GM18517 (cell line): ENCODE results near the gene GSTK1.
A peak's percentile ranks its signal among the peaks of the same experiment; 100 is the strongest.
"Not testable (repeated sequence)": the region's sequence is repeated elsewhere in the genome, so short reads cannot be mapped to it uniquely, and the experiment has no call there.

Experiments used
- ATAC-seq: cut with Tn5 transposase; IDR thresholded peaks from one replicate; pipeline ENCODE4 v1.9.1; 2021; ENCODE audit warnings: mild to moderate bottlenecking, moderate library complexity; ENCODE audit not compliant: unreplicated experiment

The GSTK1 gene

DNA sequence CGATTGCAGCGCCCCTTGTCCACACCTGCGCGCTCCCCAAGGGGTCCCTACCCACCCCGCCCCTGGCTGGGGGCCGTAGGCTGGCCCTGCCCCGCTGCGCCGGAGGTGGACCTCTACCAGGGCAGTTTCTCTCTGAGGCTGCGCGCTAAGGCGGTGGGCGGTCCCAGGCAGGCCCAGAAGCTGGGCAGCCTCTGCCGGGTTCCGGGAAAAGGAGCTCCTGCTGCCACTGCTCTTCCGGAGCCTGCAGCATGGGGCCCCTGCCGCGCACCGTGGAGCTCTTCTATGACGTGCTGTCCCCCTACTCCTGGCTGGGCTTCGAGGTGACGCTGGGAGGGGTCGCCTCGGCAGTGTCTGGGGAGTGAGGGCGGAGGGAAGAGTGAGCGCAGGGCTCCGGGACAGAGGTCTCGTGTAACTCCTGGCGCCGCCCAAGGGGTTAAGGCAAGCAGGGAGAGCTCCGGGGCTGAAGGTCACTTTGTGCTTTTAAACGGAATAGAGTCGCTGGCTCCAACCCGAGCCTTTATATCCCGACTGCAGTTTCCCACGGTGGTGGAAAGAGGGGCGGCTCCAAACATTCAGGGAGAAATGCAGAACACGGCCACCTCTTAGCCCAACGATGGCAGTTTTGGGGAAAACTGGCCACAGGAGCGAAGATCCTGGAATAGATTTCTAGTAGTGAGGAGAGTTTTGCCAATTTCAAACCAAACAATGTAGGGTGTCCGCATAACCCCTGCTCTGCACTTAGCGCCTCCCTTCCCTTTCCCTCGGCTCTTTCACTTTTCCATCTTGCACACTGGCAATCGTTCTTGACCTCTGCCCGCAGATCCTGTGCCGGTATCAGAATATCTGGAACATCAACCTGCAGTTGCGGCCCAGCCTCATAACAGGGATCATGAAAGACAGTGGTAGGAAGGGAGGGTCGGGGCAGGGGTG lies at the start of gene GSTK1:
Gene GSTK1 (plus strand): TSS at position 176 of the 930 bp plus-strand sequence. CDS start 73 bp downstream, at position 249.
- ATAC-seq, result peak; percentile 93

DNA sequence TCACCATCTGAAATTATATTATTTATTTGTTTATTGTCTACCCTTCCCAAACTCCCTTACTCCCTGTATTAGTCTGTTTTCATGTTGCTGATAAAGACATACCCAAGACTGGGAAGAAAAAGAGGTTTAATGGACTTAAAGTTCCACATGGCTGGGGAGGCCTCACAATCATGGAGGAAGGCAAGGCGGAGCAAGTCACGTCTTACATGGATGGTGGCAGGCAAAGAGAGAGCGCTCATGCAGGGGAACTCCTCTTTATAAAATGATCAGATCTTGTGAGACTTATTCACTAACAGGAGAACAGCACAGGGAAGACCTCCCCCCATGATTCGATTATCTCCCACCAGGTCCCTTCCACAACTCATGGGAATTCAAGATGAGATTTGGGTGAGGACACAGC lies 49.8 kb upstream of the GSTK1 start:
- not testable (repeated sequence) for ATAC-seq

DNA sequence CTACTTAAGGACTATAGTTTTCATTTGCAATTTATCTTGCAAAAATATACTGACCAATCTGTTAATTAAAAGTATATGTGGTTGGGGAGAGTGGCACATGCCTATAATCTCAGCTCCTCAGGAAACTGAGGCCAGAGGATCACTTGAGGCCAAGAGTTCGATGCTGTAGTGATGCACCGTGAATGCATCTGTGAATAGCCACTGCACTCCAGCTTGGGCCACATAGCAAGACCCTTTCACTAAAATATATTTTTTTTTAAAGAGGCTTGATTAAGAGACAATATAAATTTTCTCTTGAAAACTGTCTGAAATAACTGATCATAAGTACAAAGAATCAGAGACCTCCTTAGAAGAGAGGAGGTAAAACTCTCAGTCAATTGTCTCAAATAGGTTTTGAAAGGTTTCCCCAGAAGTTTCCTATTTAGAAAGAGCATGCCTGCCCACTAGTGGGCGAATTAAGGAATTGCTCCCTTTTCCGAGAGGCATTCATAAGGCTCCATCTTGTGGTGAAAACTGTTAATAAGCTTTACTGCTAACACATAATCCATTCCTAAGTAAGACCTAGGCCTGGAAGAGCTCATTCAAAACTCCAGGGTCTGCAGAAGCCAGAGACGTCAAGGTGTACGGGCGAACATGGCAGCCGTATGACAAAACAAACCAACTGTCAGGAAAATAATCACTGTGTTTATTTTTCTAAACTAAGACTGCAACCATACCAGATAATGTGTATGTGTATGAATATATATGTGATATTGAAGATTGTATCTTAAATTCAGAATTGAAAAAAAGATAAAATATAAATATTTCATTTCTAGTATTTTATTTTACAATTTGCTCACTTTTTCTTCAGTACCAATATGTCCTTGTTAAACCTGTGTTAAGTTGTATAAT lies 48.2 kb upstream of the GSTK1 start:
- ATAC-seq, result peak; percentile 85

DNA sequence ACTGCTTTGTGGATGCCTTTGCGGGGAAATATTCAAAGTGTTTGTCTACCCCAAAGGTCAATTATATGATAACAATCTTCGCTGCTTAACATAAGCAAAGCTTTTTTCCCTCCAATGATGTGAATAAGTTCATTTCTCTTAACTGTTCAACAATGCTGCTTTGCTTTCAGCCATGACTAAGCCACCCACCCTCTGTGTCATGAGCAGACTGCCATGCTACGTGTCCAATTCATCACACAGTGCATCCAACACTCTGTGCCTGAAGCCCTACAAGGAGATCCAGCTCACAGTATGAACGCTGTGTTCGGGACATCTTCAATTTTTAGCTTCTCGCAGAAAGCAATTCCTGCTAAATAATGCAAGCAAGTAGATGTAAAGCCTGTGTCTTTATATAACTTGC lies 47.1 kb upstream of the GSTK1 start:
- no peak for ATAC-seq

DNA sequence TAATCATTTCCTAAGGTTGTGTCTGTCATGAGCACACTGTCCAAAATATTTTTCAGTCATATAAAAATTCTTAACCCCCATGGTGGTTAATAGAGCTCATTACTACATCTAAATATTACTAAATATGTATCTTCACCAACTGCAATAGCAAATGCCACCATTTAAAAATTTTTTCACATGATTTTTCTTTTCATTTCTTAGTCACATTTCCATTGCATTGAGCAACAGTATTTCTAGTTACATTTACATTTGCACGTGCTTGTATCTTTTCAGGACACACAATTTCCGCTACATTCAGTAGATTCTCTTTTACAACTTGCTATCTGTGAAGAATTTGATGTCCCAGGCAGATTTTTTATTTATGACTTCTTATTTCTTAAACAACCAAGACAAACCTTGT lies 46.6 kb upstream of the GSTK1 start:
- no peak for ATAC-seq

DNA sequence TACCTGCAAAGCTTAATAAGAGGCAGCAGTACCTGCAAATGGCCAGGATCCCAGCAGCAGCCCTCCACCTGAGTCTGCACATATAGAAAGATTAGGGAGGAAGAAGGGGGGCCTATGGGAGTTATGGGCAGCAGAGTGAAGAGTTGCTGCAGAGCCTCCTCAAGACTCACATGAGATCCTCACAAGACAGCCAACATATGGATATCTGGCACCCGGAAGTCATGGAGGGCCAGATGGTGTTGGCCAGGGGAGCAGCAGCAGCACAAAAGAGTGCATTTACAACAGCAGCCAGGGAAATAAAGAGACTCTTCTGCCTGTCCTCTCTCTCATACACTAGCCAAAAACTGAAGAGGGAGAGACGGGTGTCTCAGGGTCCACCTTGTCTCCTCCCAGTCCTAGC lies 45.4 kb upstream of the GSTK1 start:
- no peak for ATAC-seq

DNA sequence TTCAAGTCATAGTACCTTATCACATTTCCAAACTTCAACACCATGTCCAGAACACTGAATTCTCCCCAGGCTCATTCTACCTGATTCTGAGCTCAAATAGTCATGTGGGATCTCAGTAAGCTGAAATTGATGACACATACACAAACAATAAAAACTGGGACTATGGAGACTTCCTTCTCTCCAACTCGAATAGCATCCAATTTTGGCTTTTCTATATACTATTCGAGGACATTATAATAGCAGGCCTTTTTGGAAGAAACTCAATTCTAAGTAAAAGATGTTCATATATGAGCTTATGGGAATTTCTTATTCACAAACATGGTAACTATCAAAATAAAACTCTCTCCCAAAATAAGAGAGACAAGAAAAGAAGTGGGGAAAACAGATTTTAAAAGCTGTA lies 42.0 kb upstream of the GSTK1 start:
- no peak for ATAC-seq

DNA sequence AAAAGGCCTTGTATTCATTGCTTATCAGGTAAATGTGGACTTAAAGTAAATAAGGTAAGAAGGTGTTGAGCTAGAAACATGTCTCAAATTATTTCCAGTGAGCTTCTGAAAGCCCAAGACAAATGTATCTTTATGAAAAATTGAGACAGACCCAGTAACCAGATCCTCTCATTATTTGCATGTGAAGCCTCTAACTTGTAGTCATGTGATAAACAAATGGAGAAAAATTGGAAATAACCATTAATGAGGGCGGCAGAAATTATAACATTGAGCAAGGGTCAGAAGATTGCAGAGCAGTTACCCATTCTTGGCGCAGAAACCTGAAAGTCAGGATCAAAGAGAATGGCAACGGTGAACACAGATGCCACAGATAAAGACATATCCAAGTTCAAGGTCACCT lies 41.5 kb upstream of the GSTK1 start, which contains the start of gene TAS2R40:
Gene TAS2R40 (plus strand): TSS at position 301 of the 400 bp plus-strand sequence. CDS start 42 bp downstream, at position 343.
- no peak for ATAC-seq

DNA sequence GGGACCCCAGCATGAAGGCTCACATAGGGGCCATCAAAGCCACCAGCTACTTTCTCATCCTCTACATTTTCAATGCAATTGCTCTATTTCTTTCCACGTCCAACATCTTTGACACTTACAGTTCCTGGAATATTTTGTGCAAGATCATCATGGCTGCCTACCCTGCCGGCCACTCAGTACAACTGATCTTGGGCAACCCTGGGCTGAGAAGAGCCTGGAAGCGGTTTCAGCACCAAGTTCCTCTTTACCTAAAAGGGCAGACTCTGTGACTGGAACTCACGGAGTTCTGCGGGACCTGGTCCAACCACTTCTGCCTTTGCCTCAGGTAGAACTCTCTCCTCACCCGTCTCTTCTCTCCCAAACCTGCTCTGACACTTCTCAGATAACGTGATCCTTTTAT lies 40.5 kb upstream of the GSTK1 start:
- no peak for ATAC-seq

DNA sequence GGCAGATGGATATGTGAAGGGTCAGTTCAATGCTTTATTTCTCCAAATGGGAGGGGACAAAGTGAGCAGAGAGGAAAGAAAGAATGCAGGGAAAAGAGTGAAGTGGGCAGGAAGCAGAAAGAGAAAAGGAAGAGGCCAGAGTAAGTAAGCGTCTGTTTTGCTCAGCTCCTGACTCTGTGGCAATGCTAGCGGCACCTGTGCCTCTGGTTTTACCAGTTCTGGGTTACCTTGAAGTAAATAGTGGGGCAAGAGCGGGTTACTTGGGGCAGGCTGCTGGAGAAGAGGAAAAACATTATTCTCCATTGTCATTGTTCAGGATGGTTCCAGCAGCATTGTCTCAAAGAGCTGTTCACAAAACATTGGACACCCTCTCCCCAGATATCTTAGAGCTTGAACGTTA lies 39.5 kb upstream of the GSTK1 start:
- ATAC-seq, result no peak

DNA sequence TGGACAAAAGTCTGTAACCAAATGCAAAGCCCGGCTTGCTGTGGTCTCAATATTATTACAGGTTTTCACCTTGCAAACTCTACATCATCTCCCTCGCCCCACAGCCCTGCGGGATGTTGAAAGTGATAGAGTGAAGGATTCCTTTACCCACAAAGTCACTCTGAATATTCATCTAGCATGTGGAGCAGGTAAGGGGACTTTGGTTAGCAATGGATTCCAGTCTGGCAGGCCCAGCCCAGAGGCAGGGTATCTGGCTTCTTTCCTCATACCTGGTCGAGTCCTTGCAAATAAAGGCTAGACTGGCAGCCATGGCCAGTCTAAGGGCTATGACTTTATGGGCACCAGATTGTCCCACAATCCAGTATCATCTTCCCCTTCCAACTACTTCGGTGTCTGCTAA lies 38.2 kb upstream of the GSTK1 start:
- no peak for ATAC-seq

DNA sequence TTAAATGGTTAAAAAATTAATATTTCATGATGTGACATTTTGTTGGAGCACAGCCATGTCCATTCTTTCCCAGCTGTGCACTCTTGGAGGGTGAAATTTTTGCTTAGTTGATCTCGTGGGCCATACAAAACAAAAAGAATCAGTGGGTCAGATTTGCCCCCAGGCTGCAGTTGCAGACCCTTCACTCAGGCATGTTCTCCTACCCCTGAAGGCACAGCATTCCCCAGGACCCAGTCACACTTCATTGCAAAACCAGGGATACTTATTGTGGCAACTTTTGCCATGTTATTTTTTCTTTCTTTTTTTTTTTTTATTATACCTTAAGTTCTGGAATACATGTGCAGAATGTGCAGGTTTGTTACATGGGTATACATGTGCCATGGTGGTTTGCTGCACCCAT lies 35.4 kb upstream of the GSTK1 start:
- ATAC-seq, result no peak

DNA sequence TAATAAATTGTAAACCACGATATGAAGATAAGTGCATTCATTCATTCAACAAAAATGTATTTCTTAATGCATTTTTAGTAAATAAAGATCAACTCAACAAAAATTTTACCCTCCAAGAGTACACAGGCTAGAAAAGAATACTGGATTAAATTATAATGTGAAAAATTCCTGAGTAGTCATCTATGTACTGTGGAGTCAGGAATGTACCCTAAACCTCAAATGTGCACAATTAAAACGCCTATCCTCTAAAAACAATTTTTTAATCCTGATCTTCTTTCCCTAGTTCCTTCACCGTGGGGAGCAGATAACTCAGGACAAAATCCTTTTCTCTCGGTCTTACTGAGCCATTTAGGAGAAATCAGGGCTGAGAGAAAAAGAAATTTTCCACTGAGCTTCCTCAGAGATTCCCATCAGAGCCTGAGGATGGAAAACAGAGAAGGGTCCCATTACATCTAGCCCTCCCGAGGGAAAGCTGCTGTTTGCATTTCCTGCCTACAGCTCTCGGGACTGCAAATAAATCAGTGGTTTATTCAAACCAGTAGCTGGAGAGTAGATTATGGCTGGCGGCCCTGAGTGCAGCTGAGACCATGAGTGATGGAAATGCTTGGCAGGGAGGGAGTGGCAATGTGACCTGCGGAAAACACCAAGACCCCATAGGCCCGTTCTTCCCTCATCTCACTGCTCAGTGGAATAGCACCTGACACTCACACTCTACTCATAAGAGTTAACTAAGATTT lies 34.0 kb upstream of the GSTK1 start:
- ATAC-seq, result no peak

DNA sequence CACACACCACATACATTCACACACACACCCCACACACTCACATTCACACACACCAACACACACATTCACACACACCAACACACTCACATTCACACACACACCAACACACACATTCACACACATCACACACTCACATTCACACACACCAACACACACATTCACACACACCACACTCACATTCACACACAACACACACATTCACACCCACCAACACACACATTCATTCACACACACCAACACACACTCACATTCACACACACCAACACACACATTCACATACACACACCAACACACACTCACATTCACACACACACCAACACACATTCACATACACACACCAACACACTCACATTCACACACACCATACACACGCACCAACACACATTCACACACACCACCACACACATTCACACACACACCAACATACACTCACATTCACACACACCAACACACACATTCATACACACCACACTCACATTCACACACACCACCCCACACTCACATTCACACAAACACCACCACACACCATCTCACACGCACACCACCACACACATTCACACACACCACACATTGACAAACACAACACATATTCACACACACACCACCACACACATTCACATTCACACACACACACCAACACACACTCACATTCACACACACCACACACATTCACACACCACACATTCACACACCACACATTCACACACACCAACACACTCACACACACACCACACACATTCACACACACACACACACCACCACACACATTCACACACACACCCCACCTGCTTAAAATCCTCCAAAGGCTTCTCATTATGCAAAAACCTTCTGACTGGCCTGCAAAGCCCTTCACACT lies 32.4 kb upstream of the GSTK1 start:
- no peak for ATAC-seq

DNA sequence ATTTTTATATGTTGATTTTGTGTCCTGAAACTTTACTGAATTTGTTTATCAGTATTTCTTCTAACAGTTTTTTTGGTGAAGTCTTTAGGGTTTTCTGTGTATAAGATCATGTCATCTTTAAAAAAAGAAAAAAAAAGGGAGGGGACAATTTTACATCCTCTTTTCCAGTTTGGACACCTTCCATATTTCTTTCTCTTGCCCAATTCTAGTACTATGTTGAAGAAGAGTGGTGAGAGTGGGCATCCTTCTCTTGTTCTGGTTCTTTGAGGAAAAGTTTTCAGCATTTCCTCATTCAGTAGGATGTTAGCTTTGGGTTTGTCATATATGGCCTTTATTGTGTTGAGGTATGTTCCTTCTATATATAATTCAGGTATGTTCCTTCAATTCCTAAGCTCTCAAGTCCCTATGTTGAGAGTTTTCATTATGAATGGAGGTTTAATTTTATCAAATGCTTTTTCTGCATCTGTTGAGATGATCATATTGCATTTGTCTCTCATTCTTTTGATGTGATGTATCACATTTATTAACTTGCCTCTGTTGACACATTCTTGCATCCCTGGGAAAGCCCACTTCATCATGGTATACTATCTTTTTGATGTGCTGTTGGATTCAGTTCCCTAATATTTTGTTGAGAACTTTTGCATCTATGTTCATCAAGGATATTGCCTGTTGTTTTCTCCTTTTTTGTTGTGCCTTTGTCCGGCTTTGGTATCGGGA lies 29.3 kb upstream of the GSTK1 start:
- ATAC-seq, result no peak

DNA sequence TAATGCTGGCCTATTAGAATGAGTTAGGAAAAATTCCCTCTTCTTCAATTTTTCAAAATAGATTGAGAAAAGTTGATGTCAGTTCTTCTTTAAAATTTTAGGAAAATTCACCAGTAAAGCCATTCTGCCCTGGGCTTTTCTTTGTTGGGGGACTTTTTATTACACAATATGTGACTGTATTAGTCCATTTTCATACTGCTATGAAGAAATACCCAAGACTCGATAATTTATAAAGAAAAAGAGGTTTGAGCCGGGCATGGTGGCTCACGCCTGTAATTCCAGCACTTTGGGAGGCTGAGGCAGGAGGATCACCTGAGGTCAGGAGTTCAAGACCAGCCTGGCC lies 28.7 kb upstream of the GSTK1 start:
- no peak for ATAC-seq

DNA sequence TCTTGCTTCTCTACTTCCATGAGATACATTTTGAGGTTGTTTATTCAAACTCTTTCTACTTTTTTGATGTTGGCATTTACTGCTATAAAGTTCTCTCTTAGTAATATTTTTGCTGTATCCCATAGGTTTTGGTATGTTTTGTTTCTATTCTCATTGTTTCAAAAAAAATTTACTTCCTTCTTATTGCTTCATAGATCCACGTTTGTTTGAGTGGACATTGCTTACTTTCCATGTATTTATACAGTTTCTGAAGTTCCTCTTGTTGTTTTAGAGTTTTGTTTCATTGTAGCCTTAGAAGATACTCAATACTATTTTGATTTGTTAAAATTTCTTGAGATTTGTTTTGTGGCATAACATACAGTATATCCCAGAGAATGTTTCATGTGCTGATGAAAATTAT lies 27.7 kb upstream of the GSTK1 start:
- no peak for ATAC-seq

DNA sequence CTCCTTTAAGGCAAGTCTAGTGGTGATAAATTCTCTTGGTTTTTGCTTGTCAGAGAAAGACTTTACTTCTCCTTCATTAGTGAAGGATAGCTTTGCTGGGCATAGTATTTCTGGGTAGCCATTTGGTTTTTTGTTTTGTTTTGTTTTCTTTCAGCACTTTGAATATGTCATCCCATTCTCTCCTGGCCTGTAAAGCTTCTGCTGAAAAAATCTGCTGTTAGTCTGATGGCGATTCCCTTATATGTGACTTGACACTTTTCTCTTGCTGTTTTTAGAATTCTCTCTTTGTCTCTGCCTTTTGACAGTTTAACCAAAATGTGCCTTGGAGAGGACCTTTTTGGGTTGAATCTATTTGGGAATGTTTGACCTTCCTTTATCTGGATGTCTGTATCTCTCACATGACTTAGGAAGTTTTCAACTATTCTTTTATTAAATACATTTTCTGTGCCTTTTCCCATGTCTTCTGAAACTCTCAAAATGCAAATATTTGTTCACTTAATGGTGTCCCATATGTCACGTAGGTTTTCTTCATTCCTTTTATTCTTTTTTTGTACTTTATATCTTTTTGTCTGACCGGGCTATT lies 26.7 kb upstream of the GSTK1 start:
- no peak for ATAC-seq

DNA sequence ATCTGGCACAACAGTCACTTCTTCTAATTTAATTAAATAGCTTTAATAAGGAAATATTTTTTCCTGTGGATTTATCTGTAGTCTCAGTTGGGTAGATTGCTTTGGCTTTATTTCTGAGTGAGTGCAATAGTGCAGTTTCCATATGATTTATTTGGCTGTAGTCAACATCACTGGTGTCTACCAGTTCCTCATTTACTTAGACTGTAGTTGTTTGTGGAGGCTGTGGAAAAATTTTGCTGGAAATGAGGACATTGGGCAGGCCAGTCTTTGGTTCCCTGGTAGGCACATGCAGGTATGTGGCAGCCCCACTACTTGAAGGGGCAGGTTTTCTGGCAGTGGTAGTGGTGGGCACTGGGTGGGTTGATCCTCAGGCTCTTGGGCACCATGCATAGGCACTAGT lies 25.9 kb upstream of the GSTK1 start:
- ATAC-seq, result no peak
